B cell (primary cell): Measurements from ENCODE around the gene PTCHD1. TPM values are rescaled to one million over a fixed set of nuclear protein-coding genes. Genes with fewer than 3 reads are reported as not detected.

Experiments
- ATAC-seq: fragments of 200-7000 bp; cut with Tn5 transposase; one replicate; pipeline ENCODE4 v1.10.0; 2021; ENCODE audit warnings: low read depth, mild to moderate bottlenecking, moderate number of reproducible peaks, moderate library complexity
- CTCF ChIA-PET: fragments of 350-600 bp; sonication (Branson Sonifier 250); formaldehyde crosslinking; loops from one replicate; lab custom pipeline; 2021; ENCODE audit warnings: antibody characterized with exemption, inconsistent platforms; lab: Charles Lee
- POLR2A ChIA-PET: fragments of 350-600 bp; sonication (Branson Sonifier 250); formaldehyde crosslinking; loops from one replicate; lab custom pipeline; 2021; ENCODE audit warnings: antibody characterized with exemption; lab: Charles Lee
- DNase-seq: peaks from one replicate; pipeline ENCODE4 v3.0.0; 2013
- H2AFZ ChIP-seq: 2 replicates; pipeline ENCODE4 v1.6.1; 2012; ENCODE audit warnings: mild to moderate bottlenecking, low read depth, low read length; ENCODE audit not compliant: insufficient read depth, poor library complexity, severe bottlenecking
- H3K27ac ChIP-seq, 2 donors: 1 replicate in 1 of 2; 2 replicates in 1 of 2; pipeline ENCODE4 v1.5.1; 2012 to 2013; ENCODE audit warnings: low read length in 2 of 2, mild to moderate bottlenecking in 2 of 2, moderate library complexity in 1 of 2
- H3K27me3 ChIP-seq, 4 experiments: fragments of 200-600 bp in 1 of 4; sonication (generic) in 1 of 4; replicated peaks in 1 of 4; 1 replicate in 2 of 4; 2 replicates in 2 of 4; pipeline versions ENCODE4 v1.6.1 to v1.7.0; 2013 to 2016; ENCODE audit warnings: low read length in 3 of 4, mild to moderate bottlenecking in 2 of 4, mixed read lengths in 1 of 4, moderate library complexity in 1 of 4; ENCODE audit not compliant: insufficient read depth in 4 of 4, control insufficient read depth in 3 of 4; ENCODE audit errors: control extremely low read depth in 1 of 4
- H3K36me3 ChIP-seq, 2 experiments: replicated peaks in 1 of 2; 1 replicate in 1 of 2; 2 replicates in 1 of 2; pipeline versions ENCODE4 v1.6.1 to v1.7.1; 2013; ENCODE audit warnings: low read length in 1 of 2; ENCODE audit not compliant: insufficient read depth in 2 of 2, control insufficient read depth in 1 of 2; ENCODE audit errors: control extremely low read depth in 1 of 2, extremely low read depth in 1 of 2
- H3K4me1 ChIP-seq, 2 donors: fragments of 200-600 bp in 1 of 2; sonication (generic) in 1 of 2; 1 replicate in 1 of 2; 2 replicates in 1 of 2; pipeline versions ENCODE4 v1.5.1 to v1.6.1; 2013 to 2017; ENCODE audit warnings: low read length in 2 of 2; ENCODE audit not compliant: control insufficient read depth in 2 of 2, insufficient read depth in 2 of 2
- H3K4me2 ChIP-seq: replicated peaks from 2 replicates; pipeline ENCODE3; 2012; ENCODE audit warnings: mild to moderate bottlenecking, low read depth, low read length; ENCODE audit not compliant: poor library complexity, severe bottlenecking
- H3K4me3 ChIP-seq, 5 experiments: fragments of 200-600 bp in 1 of 5; sonication (generic) in 1 of 5; 1 replicate in 3 of 5; 2 replicates in 2 of 5; pipeline versions ENCODE4 v1.5.1 to v1.7.0; 2011 to 2016; ENCODE audit warnings: low read length in 4 of 5, mild to moderate bottlenecking in 4 of 5, low read depth in 2 of 5, control low read depth in 1 of 5, moderate library complexity in 1 of 5; ENCODE audit not compliant: insufficient read depth in 1 of 5; ENCODE audit errors: control extremely low read depth in 1 of 5, extremely low read depth in 1 of 5
- H3K79me2 ChIP-seq: fragments of 200-600 bp; sonication (generic); one replicate; pipeline ENCODE4 v1.6.0; 2016; ENCODE audit warnings: low read length; ENCODE audit not compliant: control insufficient read depth, insufficient read depth
- H3K9ac ChIP-seq: fragments of 200-600 bp; sonication (generic); 2 replicates; pipeline ENCODE4 v1.6.1; 2017; ENCODE audit warnings: mild to moderate bottlenecking, low read length, moderate library complexity
- H3K9me3 ChIP-seq, 3 donors: one replicate each; pipeline versions ENCODE4 v1.6.1 to v1.7.1; 2013; ENCODE audit warnings: low read length in 2 of 3; ENCODE audit not compliant: control insufficient read depth in 2 of 3, insufficient read depth in 1 of 3; ENCODE audit errors: control extremely low read depth in 1 of 3
- H4K20me1 ChIP-seq: 2 replicates; pipeline ENCODE4 v1.6.0; 2012; ENCODE audit warnings: mild to moderate bottlenecking, low read length; ENCODE audit not compliant: insufficient read depth, control insufficient read depth, poor library complexity, severe bottlenecking
- H3K27ac Mint-ChIP-seq: one replicate; pipeline ENCODE4 v1.8.0; 2021; ENCODE audit warnings: mixed read lengths
- H3K27me3 Mint-ChIP-seq: one replicate; pipeline ENCODE4 v1.8.0; 2021; ENCODE audit warnings: mixed read lengths
- H3K4me1 Mint-ChIP-seq: one replicate; pipeline ENCODE4 v1.8.0; 2021; ENCODE audit warnings: mixed read lengths
- H3K4me3 Mint-ChIP-seq: one replicate; pipeline ENCODE4 v1.8.0; 2021; ENCODE audit warnings: mixed read lengths
- H3K9me3 Mint-ChIP-seq: one replicate; pipeline ENCODE4 v1.8.0; 2022; ENCODE audit warnings: mixed read lengths; ENCODE audit not compliant: insufficient read depth
- CTCF ChIP-seq: fragments of 200-600 bp; IDR thresholded peaks from one replicate; pipeline ENCODE4 v1.8.0; 2022; ENCODE audit warnings: antibody characterized with exemption, mild to moderate bottlenecking
- EZH2 ChIP-seq: IDR thresholded peaks from 2 replicates; pipeline ENCODE4 v1.6.1; 2012; ENCODE audit warnings: borderline replicate concordance, low read depth, mild to moderate bottlenecking, moderate library complexity, low read length; ENCODE audit not compliant: insufficient read depth, poor library complexity, severe bottlenecking
- WGBS: methylation state at CpG from one replicate; pipeline ENCODE4 v1.1.5; 2013; ENCODE audit warnings: missing lambda C conversion rate; ENCODE audit not compliant: insufficient coverage; 5-methylcytosine and 5-hydroxymethylcytosine counted together
- intact Hi-C: fragments of 100-400 bp; cut with micrococcal nuclease; formaldehyde crosslinking; loops from one replicate; pipeline ENCODE4 v1.10.0; 2022
- polyA plus RNA-seq: library from polyadenylated mRNA; depleted of rRNA; stranded (reverse); fragments of >200 nt; gene quantifications from 2 replicates; pipeline ENCODE4 v1.2.3, GENCODE V29; 2012
- total RNA-seq, 2 donors: library from RNA; stranded (reverse); fragments of 120-200 nt in 1 of 2; gene quantifications; 1 replicate in 1 of 2; 2 replicates in 1 of 2; pipeline versions ENCODE4 v1.2.3 to v1.2.4, GENCODE V29; 2013 to 2022

Gene PTCHD1
- total and polyA plus RNA-seq, 2 donors (not counting 1 experiment from before 2014, with no cell fraction given), result not detected

- ATAC-seq (no peak), DNase-seq (no peak)
- no peaks in the 10 kb centered on the region for H3K36me3 ChIP-seq
- ChIA-PET CTCF (no interaction called here), POLR2A (no interaction called here)
- no peaks in the 10 kb centered on the region for H3K27me3 ChIP-seq
- H3K4me3 ChIP-seq, result no peak overlapping the region
- Mint-ChIP-seq H3K9me3 (no peaks in the 10 kb centered on the region), H3K4me3 (no peak overlapping the region), H3K4me1 (no peaks in the 10 kb centered on the region), H3K27ac (no peak overlapping the region), H3K27me3 (no peaks in the 10 kb centered on the region)
- TF ChIP-seq CTCF, result no peak
- no peak for TF ChIP-seq EZH2
- no peaks in the 10 kb centered on the region for H3K79me2 ChIP-seq
- no peak overlapping the region for H3K9ac ChIP-seq
- 80% methylated on average over 1 of the region's 8 CpGs for WGBS
- H3K4me1 ChIP-seq, result no peaks in the 10 kb centered on the region
- no peak overlapping the region for H2AFZ ChIP-seq
- H3K27ac ChIP-seq, result no peak overlapping the region
- no peaks in the 10 kb centered on the region for H3K9me3 ChIP-seq
- intact Hi-C loops, result no loop called here
- no peaks in the 10 kb centered on the region for H4K20me1 ChIP-seq
- no peak overlapping the region for H3K4me2 ChIP-seq
Observed at GRCh38 chrX:23398570-23398969, 63.9 kb downstream of the PTCHD1 start.

GRCh38 chrX:23403849-23404248, 69.2 kb downstream of the PTCHD1 start:
- Histone ChIP-seq H3K36me3 (no peaks in the 10 kb centered on the region), H3K4me1 (no peaks in the 10 kb centered on the region), H2AFZ (no peak overlapping the region), H3K27me3 (no peaks in the 10 kb centered on the region), H3K4me3 (no peak overlapping the region), H3K79me2 (no peaks in the 10 kb centered on the region), H3K27ac (no peak overlapping the region), H4K20me1 (no peaks in the 10 kb centered on the region), H3K9ac (no peak overlapping the region), H3K4me2 (no peak overlapping the region), H3K9me3 (no peaks in the 10 kb centered on the region)
- Mint-ChIP-seq H3K27me3 (no peaks in the 10 kb centered on the region), H3K9me3 (no peaks in the 10 kb centered on the region), H3K4me3 (no peak overlapping the region), H3K4me1 (no peaks in the 10 kb centered on the region), H3K27ac (no peak overlapping the region)
- DNase-seq (no peak), ATAC-seq (no peak)
- ChIA-PET POLR2A (no interaction called here), CTCF (no interaction called here)
- WGBS, result 60% methylated on average over 1 of the region's 6 CpGs
- TF ChIP-seq CTCF, result no peak
- no peak for TF ChIP-seq EZH2
- intact Hi-C loops, result no loop called here
